Measurements from ENCODE around the gene NKX2-3. TPM values are rescaled to one million over a fixed set of nuclear protein-coding genes. Genes with fewer than 3 reads are reported as not detected.

The NKX2-3 gene
- total RNA-seq, 1 donor from 2014 or later = not detected

GRCh38 chr10:99531696-99532593 lies 797 bp upstream of the NKX2-3 start:
- no peak overlapping the region for H3K4me3 ChIP-seq (ENCODE audit: low read depth, low read length)
- DNase-seq (ENCODE audit: low read depth) = no peak
- no peak for TF ChIP-seq CTCF (conservative IDR thresholded peaks at IDR 0.05; ENCODE audit: low read depth, low read length)

GRCh38 chr10:99533496-99534449 lies 1.0 kb downstream of the NKX2-3 start:
- DNase-seq (ENCODE audit: low read depth) = no peak
- no peak for TF ChIP-seq CTCF (conservative IDR thresholded peaks at IDR 0.05; ENCODE audit: low read depth, low read length)
- H3K4me3 ChIP-seq (ENCODE audit: low read depth, low read length) = no peak overlapping the region

- TF ChIP-seq CTCF (conservative IDR thresholded peaks at IDR 0.05; ENCODE audit: low read depth, low read length) = no peak
- H3K4me3 ChIP-seq (ENCODE audit: low read depth, low read length) = no peak overlapping the region
- DNase-seq (ENCODE audit: low read depth) = no peak
These were observed 1.8 kb downstream of the NKX2-3 start for GRCh38 chr10:99534450-99534938.

- TF ChIP-seq CTCF (conservative IDR thresholded peaks at IDR 0.05; ENCODE audit: low read depth, low read length) = no peak
- DNase-seq (ENCODE audit: low read depth) = no peak
- no peak overlapping the region for H3K4me3 ChIP-seq (ENCODE audit: low read depth, low read length)
These were observed 2.4 kb downstream of the NKX2-3 start for GRCh38 chr10:99534939-99535763.

GRCh38 chr10:99535764-99536337 lies 3.1 kb downstream of the NKX2-3 start:
- no peak for DNase-seq (ENCODE audit: low read depth)
- no peak for TF ChIP-seq CTCF (conservative IDR thresholded peaks at IDR 0.05; ENCODE audit: low read depth, low read length)
- no peak overlapping the region for H3K4me3 ChIP-seq (ENCODE audit: low read depth, low read length)

Measured in epithelial cell of proximal tubule (primary cell).